Activated CD4-positive, CD25-positive, alpha-beta regulatory T cell (primary cell): ENCODE measurements around the gene TMEM91.
A peak's percentile ranks its signal among the peaks of the same experiment; 100 is the strongest.
"Not testable (repeated sequence)": the region's sequence is repeated elsewhere in the genome, so short reads cannot be mapped to it uniquely, and the experiment has no call there.

ENCODE experiments used
- DNase-seq, 4 experiments: peaks; one replicate each; lab custom pipeline; 2025; lab: John Stamatoyannopoulos, UW

Gene TMEM91

DNA sequence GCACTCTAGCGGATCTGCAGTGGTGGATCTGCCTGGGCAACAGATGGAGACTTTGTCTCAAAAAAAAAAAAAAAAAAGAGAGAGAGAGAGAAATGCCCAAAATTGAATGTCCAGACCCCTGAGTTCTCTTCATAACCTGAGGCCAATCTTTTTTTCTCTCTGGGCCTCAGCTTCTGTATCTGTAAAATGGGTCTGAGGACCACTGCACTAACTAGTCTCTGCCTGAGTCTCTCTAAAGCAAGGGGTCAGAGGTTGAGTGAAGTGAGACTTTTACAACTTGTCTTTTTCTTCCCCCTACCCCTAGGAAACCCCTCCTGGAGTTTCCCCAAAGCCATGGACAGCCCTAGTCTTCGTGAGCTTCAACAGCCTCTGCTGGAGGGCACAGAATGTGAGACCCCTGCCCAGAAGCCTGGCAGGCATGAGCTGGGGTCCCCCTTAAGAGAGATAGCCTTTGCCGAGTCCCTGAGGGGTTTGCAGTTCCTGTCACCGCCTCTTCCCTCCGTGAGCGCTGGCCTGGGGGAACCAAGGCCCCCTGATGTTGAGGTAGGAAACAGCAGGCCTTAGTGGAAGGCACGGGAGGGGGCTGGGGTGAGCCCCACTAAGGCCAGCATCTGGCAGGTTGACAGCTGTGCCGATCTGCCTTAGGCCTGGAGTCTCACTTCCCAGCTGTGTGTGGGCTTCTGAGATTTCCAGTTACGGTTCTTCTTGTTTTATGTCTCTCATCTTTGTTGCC is 1.8 kb downstream of the TMEM91 start:
- no peak for DNase-seq

DNA sequence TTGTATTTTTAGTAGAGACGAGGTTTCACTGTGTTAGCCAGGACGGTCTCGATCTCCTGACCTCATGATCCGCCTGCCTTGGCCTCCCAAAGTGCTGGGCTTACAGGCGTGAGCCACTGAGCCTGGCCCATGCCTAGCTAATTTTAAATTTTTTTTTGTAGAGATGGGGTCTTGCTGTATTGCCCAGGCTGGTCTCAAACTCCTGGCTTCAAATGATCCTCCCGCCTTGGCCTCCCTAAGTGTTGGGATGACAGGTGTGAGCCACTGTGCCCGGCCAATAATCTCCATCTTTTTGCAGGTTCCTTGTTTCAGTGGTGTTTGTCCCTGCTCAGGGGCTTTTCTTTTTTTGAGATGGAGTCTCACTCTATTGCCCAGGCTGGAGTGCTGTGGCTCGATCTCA is 5.2 kb downstream of the TMEM91 start:
- not testable (repeated sequence) for DNase-seq

DNA sequence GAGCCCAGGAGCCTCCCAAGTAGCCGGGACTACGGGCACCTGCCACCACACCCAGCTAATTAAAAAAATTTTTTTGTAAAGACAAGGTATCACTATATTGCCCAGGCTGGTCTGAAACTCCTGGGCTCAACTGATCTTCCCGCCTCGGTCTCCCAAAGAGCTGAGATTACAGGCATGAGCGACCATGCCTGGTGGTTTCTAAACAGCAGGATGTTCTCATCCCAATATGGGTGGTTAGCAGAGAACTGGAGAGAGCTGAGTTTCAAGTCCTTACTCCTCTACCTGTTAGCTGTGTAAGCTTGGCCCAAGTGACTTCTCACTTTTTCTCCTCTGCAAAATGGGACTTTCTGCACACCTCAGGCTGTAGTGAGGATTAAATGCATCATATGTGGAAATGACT is 8.0 kb downstream of the TMEM91 start:
- no peak for DNase-seq

DNA sequence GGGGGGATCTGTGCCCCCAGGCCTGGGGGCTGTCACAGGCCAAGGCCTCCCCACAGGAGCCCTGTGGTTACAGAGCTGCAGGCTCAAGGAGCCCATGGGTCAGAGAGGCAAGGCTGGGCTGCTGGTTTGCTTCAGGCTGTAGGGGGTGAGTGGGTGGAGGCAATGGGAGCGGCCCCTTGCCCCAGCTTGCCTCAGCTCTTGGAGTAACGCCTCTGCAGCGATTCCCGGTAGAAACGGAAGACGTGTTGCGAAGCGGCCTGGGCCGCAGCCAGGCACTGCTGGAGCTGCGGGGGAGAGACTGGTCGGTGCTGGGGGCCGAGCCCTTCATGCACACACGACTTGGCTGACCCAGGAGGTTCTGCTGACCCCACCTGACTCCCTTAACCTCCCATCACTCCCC is 10.1 kb downstream of the TMEM91 start:
- no peak for DNase-seq

- DNase-seq: no peak
Measured at GRCh38 chr19:41391618-41392017, 15.3 kb downstream of the TMEM91 start.

- no peak for DNase-seq
Measured at GRCh38 chr19:41392775-41393174, 16.4 kb downstream of the TMEM91 start.

DNA sequence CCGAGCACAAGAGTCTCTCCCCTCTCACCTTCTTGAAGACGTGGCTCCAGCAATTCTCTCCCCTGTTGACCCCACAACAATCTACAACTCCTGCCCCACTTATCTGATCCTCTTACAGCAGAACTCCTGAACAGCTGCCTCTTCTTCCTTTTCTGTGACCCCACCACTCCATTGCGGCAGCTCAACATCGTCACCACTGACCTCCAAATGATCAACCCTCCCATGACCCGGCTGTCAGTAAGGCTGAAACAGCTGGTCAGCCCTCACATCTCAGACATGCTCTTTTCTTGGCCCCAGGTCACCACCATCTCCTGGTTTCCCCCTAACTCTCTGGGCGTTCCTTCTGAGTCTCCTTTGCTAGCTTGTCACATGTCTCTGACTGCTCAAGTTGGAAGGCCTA is 19.0 kb downstream of the TMEM91 start:
- DNase-seq: no peak

DNA sequence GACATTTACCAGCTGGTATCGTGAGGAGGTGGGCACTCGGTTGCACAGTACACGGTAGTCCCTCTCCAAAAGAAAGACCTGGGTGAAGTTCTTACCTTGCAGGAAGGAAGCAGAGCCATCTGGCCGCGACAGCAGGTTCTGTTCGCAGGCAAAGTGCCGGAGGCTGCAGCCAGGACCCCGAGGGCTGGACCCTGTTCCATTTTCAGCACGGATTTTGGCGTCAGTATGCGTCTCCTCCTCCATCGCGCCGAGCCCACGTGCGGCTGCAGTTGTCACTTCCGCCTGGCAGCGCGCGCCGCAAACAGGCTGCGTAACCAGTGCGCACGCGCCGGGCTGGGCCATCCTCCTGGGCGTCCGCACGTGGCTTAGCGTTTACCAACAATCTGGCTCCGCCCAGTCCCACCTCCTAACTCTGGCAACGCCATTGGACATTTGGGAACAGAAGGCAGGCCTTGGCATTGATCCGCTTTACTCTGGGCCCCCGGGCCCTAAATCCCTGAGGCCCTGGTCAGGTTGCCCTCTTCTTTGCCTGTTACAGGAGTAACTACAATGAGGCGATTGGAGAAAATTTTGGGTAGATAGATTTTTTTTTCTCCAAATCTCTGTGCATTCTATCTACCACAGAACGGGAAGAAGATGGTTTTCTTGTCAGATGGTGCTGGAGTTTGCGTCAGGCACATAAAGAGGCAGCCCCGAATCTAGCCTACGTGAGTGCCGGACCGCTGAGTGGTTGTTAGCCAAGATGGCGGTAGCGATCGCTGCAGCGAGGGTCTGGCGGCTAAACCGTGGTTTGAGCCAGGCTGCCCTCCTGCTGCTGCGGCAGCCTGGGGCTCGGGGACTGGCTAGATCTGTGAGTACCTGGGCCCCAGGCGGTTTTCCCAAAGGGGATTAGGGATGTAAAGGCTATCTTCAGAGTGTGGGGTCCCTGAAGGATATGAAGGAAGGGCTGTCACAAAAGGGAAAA is 21.0 kb downstream of the TMEM91 start, which contains the start of the genes BCKDHA and EXOSC5:
TSS of gene BCKDHA (plus strand) at position 733 of the 964 bp plus-strand sequence. CDS start at position 743, 10 bp downstream.
TSS of gene EXOSC5 (minus strand) at position 274 of the 964 bp plus-strand sequence. CDS start at position 243, 31 bp downstream.
- DNase-seq: peak; percentile 85 to 98 (median 96)

GRCh38 chr19:41398050-41398418 is 21.7 kb downstream of the TMEM91 start:
- DNase-seq: no peak

GRCh38 chr19:41398598-41398997 is 22.3 kb downstream of the TMEM91 start:
- DNase-seq: no peak

DNA sequence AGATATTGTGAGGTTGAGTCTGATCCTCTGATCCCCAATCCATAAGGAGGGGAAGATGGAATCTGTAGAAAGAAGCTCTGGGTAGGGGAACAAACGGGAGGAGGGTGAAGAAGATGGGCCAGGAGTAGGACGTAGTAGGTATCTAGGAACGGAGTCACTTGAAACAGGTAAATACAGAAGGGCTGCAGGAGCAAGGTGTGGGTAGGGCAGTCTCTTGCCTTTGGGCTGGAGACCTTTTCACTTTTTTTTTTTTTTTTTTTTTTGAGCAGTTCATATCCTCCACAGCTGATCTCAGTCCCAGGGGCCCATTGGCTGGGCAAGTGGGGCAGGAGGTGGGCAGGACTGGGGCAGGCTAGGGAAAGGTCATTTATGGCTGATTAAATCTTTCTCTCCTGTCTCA is 22.8 kb downstream of the TMEM91 start:
- DNase-seq: no peak

GRCh38 chr19:41399525-41399924 is 23.2 kb downstream of the TMEM91 start:
- no peak for DNase-seq

DNA sequence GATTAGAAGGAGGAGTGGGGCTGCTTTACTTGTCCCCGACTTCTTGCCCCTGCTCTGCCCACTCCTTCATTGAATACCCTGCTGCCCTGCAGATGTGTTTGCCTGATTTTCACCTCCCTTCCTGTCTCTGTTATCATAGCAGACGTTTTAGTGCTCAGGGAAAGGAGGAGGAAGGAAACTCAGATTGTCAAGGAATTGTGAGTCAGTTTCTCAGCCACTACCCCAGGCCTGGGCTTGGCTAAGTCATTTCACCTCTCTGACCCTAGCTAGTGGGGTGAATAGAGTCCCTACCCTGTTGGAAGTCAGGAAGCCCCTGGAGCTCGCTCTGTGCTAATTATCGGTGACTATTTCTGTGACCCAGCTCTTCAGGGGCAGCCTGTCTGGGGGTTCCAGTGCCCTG is 25.1 kb downstream of the TMEM91 start:
- DNase-seq: no peak

DNA sequence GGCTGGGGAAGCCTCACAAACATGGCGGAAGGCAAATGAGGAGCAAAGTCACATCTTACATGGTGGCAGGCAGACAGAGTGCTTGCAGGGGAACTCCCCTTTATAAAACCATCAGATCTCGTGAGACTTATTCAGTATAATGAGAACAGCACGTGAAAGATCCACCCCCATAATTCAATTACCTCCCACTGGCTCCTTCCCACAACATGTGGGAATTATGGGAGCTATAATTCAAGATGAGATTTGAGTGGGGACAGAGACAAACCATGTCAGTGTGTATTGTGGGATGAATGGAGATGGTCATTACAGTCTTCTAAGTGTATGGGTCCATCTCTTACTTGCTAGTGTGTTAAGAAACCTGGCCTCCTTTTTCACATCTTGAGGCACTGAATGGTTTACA is 25.7 kb downstream of the TMEM91 start:
- no peak for DNase-seq

- DNase-seq: no peak
Measured at GRCh38 chr19:41403181-41403970, 27.0 kb downstream of the TMEM91 start.

- no peak for DNase-seq
Measured at GRCh38 chr19:41405776-41406175, 29.4 kb downstream of the TMEM91 start.

- DNase-seq: no peak
Measured at GRCh38 chr19:41407271-41407670, 30.9 kb downstream of the TMEM91 start.

DNA sequence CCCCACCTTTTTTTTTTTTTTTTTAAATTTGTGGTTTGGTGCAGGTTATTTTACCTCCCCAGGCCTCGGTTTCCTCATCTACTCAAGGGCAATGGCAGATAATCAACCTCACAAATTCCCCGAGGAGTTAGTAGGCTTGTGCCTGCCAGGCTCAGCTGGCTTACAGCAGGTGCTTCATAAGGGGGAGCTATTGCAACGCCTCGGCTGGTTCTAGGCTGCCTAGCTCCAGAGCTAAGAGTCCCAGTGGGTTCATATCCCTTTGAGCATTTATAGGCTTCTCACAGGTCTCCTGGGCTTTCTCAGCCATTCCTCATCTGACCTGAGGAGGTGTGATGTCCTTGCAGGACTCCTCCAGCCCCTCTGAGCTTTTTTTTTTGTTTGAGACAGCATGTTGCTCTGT is 31.9 kb downstream of the TMEM91 start:
- DNase-seq: no peak

DNA sequence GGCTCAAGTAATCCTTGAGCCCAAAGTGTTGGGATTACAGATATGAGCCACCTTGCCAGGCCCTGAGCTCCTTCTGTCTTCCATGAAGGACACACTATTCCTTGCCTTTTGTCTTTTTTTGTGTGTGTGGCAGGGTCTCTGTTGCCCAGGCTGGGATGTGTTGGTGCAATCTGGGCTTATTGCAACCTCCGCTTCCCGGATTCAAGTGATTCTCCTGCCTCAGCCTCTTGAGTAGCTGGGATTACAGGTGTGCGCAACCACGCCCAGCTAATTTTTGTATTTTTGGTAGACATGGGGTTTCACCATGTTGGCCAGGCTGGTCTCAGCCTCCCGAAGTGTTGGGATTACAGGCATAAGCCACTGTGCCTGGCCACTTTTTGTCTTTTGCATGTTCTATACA is 32.5 kb downstream of the TMEM91 start:
- DNase-seq: not testable (repeated sequence)

- DNase-seq: no peak
Measured at GRCh38 chr19:41409288-41409687, 33.0 kb downstream of the TMEM91 start.

DNA sequence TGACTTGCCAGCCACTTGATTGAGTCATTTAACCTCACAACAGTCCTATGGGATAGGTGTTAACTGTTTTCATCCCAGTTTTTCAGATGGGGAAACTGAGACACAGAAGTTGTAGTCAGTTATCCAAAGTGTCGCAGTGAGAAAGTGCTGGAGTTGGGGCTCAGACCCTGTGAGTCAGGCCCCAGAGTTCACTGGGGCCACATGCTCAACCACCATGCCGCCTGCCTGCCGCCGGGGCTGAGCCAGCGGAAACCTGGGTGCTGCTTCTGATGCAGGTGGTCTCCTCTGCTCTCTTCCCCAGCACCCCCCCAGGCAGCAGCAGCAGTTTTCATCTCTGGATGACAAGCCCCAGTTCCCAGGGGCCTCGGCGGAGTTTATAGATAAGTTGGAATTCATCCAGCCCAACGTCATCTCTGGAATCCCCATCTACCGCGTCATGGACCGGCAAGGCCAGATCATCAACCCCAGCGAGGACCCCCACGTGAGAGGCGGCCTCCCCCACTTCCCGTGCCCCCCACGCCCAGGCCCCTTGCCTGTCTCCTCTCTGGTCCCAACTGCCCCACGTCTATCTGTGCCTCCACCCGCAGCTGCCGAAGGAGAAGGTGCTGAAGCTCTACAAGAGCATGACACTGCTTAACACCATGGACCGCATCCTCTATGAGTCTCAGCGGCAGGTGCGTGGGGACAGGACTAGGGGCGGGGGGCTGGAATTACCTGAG is 34.2 kb downstream of the TMEM91 start:
- DNase-seq: no peak
